T-helper 1 cell treated with Interleukin-12 subunit alpha and Interleukin-12 subunit beta and Interleukin-4 antibody, amounts not matched to agents 30 μg/mL and 1 μg/mL, for 36 hours (primary cell): Measurements from ENCODE around the gene MAP4K3.

Experiments
- H3K27ac Mint-ChIP-seq: one replicate; pipeline ENCODE4 v1.8.0; 2021; ENCODE audit warnings: mild to moderate bottlenecking, mixed read lengths
- H3K27me3 Mint-ChIP-seq: one replicate; pipeline ENCODE4 v1.8.0; 2021; ENCODE audit warnings: low read depth, mixed read lengths
- H3K36me3 Mint-ChIP-seq: one replicate; pipeline ENCODE4 v1.8.0; 2021; ENCODE audit warnings: low read depth, mixed read lengths
- H3K4me1 Mint-ChIP-seq: one replicate; pipeline ENCODE4 v1.8.0; 2021; ENCODE audit warnings: low read depth, mixed read lengths
- H3K4me3 Mint-ChIP-seq: one replicate; pipeline ENCODE4 v1.8.0; 2021; ENCODE audit warnings: mild to moderate bottlenecking, moderate library complexity, mixed read lengths
- H3K9me3 Mint-ChIP-seq: one replicate; pipeline ENCODE4 v1.8.0; 2021; ENCODE audit warnings: mixed read lengths

Gene MAP4K3

GRCh38 chr2:39300044-39300978, 136.8 kb downstream of the MAP4K3 start:
- Mint-ChIP-seq H3K4me3 (no peak overlapping the region), H3K9me3 (no peaks in the 10 kb centered on the region), H3K27ac (no peak overlapping the region), H3K36me3 (no peaks in the 10 kb centered on the region), H3K4me1 (no peaks in the 10 kb centered on the region), H3K27me3 (no peaks in the 10 kb centered on the region)

DNA sequence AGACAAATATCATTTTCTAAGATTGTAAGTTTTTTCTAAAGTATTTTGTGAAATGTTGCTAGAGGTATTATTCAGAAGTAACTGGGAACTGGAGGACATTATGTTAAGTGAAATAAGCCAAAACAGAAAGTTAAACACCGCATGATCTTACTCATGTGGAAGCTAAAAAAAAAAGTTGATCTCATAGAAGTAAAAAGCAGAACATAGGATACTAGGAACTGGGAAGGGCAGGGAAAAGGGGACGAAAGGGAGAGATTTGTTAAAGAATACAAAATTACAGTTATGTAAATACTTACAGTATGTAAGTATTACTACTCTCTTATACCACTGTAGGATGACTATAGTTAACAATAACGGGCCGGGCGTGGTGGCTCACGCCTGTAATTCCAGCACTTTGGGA, 146.7 kb downstream of the MAP4K3 start:
- no peaks in the 10 kb centered on the region for H3K27me3 Mint-ChIP-seq
- no peak overlapping the region for H3K27ac Mint-ChIP-seq
- H3K36me3 Mint-ChIP-seq, result peaks cover 5% of the 10 kb centered on the region

DNA sequence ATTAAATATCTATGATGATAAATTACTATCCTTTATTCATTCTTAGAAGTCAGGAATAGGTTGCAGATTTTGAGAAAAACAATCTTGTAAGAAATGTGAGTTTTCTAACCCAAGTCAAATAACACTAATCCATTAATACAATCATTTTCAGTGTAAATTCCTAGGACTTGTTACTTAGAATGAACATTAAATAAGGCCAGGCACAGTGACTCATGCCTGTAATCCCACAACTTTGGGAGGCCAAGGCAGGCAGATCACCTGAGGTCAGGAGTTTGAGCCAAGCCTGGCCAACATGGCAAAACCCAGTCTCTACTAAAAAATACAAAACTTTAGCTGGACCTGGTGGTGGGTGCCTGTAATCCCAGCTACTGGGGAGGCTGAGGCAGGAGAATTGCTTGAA, 147.5 kb downstream of the MAP4K3 start:
- no peak overlapping the region for H3K27ac Mint-ChIP-seq
- H3K27me3 Mint-ChIP-seq, result no peaks in the 10 kb centered on the region
- H3K36me3 Mint-ChIP-seq, result peaks cover 5% of the 10 kb centered on the region
- H3K4me1 Mint-ChIP-seq, result no peaks in the 10 kb centered on the region
- no peaks in the 10 kb centered on the region for H3K9me3 Mint-ChIP-seq
- H3K4me3 Mint-ChIP-seq, result no peak overlapping the region

More for the DNA sequence above, 146.7 kb downstream of the MAP4K3 start:
- Mint-ChIP-seq H3K9me3 (no peaks in the 10 kb centered on the region), H3K4me3 (no peak overlapping the region), H3K4me1 (no peaks in the 10 kb centered on the region)

DNA sequence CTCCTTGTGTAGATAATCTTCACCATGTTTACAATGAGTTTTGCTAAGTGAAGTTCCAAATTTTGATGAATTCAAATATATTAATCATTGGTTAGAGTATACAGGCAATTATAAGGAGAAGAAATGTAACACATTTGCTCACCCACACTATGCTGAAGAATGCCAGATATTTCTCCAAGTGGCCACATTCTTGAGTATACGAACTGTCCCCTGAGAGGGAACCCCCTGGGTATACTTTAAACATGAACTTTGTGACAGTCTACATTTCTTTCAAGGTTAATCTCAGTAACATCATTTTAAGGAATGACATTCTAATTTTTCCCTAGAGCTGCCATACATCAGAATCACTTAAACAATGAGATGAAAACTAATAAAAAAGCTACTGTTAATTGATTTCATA, 153.5 kb downstream of the MAP4K3 start:
- Mint-ChIP-seq H3K9me3 (no peaks in the 10 kb centered on the region), H3K27ac (no peak overlapping the region), H3K4me3 (no peak overlapping the region), H3K4me1 (no peaks in the 10 kb centered on the region), H3K27me3 (no peaks in the 10 kb centered on the region), H3K36me3 (peaks cover 2% of the 10 kb centered on the region)

GRCh38 chr2:39281391-39281790, 155.7 kb downstream of the MAP4K3 start:
- Mint-ChIP-seq H3K4me3 (no peak overlapping the region), H3K4me1 (no peaks in the 10 kb centered on the region), H3K27ac (no peak overlapping the region), H3K9me3 (no peaks in the 10 kb centered on the region), H3K36me3 (peaks cover 7% of the 10 kb centered on the region), H3K27me3 (no peaks in the 10 kb centered on the region)

DNA sequence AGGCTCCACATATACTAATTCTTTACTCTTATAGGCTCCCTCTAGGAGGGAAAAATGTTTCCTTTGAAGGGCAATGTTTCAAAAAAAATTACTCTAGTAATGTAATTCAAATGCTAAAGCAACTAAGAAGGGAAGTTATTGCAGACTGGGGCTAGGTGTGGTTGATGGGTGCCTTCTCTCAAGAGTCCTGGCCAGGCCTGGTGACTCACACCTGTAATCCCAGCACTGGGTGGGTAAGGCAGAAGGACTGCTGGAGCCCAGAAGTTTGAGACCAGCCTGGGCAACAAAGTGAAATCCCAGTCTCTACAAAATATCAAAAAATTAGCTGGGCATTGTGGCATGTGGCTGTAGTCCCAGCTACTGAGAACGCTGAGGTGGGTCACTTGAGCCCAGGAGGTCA, 162.1 kb downstream of the MAP4K3 start:
- no peak overlapping the region for H3K27ac Mint-ChIP-seq

DNA sequence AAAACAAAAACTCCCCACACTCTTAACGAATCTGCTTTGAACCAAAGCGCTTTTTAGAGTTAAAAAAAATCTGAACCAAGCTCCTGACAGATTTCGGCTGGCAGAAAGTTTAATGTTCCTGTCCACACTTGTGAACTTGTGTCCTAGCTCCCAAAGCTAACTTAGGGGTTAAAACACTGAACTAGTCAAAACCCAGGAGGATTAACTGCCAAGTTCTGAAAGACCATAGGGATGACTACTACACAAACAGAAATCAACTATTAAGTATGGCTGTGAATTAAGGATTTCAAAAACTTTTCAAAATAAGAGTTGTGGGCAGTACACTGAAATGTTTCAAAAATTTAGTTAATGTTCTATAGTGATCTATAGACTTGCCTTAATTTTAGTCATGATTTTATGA, 167.1 kb downstream of the MAP4K3 start:
- H3K27me3 Mint-ChIP-seq, result no peaks in the 10 kb centered on the region
- no peak overlapping the region for H3K4me3 Mint-ChIP-seq
- no peak overlapping the region for H3K27ac Mint-ChIP-seq
- H3K36me3 Mint-ChIP-seq, result no peaks in the 10 kb centered on the region
- no peaks in the 10 kb centered on the region for H3K9me3 Mint-ChIP-seq
- H3K4me1 Mint-ChIP-seq, result peaks cover 11% of the 10 kb centered on the region

More for the DNA sequence above, 162.1 kb downstream of the MAP4K3 start:
- Mint-ChIP-seq H3K27me3 (no peaks in the 10 kb centered on the region), H3K9me3 (no peaks in the 10 kb centered on the region), H3K4me3 (no peak overlapping the region), H3K36me3 (peaks cover 5% of the 10 kb centered on the region), H3K4me1 (no peaks in the 10 kb centered on the region)

- no peak overlapping the region for H3K27ac Mint-ChIP-seq
- no peak overlapping the region for H3K4me3 Mint-ChIP-seq
- H3K4me1 Mint-ChIP-seq, result peaks cover 17% of the 10 kb centered on the region
These were observed 170.1 kb downstream of the MAP4K3 start for GRCh38 chr2:39266916-39267434.

GRCh38 chr2:39266139-39266805, 170.8 kb downstream of the MAP4K3 start:
- H3K27ac Mint-ChIP-seq, result peak overlapping the region; percentile 0
- no peak overlapping the region for H3K4me3 Mint-ChIP-seq
- H3K4me1 Mint-ChIP-seq, result peaks cover 17% of the 10 kb centered on the region
- no peaks in the 10 kb centered on the region for H3K9me3 Mint-ChIP-seq
- H3K36me3 Mint-ChIP-seq, result peaks cover 3% of the 10 kb centered on the region
- no peaks in the 10 kb centered on the region for H3K27me3 Mint-ChIP-seq

More at GRCh38 chr2:39266916-39267434, 170.1 kb downstream of the MAP4K3 start:
- no peaks in the 10 kb centered on the region for H3K9me3 Mint-ChIP-seq
- H3K27me3 Mint-ChIP-seq, result no peaks in the 10 kb centered on the region
- peaks cover 3% of the 10 kb centered on the region for H3K36me3 Mint-ChIP-seq

GRCh38 chr2:39265315-39265714, 171.8 kb downstream of the MAP4K3 start:
- Mint-ChIP-seq H3K36me3 (peaks cover 3% of the 10 kb centered on the region), H3K27me3 (no peaks in the 10 kb centered on the region), H3K27ac (no peak overlapping the region), H3K9me3 (no peaks in the 10 kb centered on the region), H3K4me3 (no peak overlapping the region), H3K4me1 (peaks cover 17% of the 10 kb centered on the region)

DNA sequence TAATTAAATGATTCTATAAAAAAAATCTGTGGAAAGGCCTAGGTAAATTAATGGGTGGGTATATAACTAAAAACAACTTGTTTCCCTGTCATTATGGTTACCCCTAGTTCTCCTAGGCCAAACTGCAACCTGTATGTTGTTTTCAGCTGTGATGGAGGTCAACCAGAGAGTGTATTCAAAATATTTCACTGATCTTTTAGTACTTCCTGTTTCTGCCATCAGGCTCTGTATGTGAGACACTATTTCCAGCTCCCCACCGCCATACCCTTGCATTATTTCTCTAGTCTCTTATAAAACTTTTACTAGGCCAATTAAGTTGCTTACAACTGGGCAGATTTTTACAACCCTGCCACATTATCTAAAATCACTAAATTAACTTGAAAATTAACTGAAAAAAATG, 172.4 kb downstream of the MAP4K3 start:
- no peaks in the 10 kb centered on the region for H3K27me3 Mint-ChIP-seq
- H3K36me3 Mint-ChIP-seq, result peaks cover 3% of the 10 kb centered on the region
- H3K9me3 Mint-ChIP-seq, result no peaks in the 10 kb centered on the region
- peaks cover 17% of the 10 kb centered on the region for H3K4me1 Mint-ChIP-seq
- no peak overlapping the region for H3K4me3 Mint-ChIP-seq
- no peak overlapping the region for H3K27ac Mint-ChIP-seq

DNA sequence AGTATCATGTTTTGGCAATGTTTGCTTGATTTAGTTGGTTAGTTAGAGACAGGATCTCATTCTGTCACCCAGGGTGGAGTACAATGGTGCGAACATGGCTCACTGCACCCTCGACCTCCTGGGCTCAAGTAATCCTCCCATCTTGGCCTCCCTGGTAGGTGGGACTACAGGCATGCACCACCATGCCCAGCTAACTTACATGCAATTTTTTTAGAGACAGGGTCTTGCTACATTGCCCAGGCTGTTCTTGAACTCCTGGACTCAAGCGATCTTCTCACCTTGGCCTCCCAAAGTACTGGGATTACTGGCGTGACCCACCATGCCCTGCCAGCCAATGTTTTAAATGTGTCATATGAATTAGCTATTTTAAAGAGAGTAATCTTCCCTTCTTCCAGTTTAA, 177.0 kb downstream of the MAP4K3 start:
- H3K27ac Mint-ChIP-seq, result no peak overlapping the region

DNA sequence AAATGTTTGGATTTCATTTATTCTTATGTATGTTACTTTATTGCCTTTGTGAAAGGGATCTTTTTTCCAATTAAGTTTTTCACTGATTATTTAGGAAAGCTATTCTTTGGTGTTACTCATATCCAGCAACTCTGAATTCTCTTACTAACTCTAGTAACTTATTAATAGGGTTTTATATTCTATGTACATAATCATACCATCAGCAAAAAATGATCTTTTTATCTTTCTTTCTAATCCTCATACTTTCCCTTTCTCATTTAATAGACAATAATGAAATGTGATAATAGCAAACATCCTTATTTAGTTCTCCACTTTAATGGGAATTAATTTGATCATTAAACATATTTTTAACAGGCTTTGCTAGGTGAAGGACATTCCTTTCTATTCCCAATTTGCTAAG, 181.0 kb downstream of the MAP4K3 start:
- no peaks in the 10 kb centered on the region for H3K27me3 Mint-ChIP-seq
- H3K36me3 Mint-ChIP-seq, result peaks cover 15% of the 10 kb centered on the region
- no peaks in the 10 kb centered on the region for H3K4me1 Mint-ChIP-seq
- no peak overlapping the region for H3K4me3 Mint-ChIP-seq
- peaks cover 4% of the 10 kb centered on the region for H3K9me3 Mint-ChIP-seq
- no peak overlapping the region for H3K27ac Mint-ChIP-seq

More for the DNA sequence above, 177.0 kb downstream of the MAP4K3 start:
- peaks cover 8% of the 10 kb centered on the region for H3K36me3 Mint-ChIP-seq
- H3K4me3 Mint-ChIP-seq, result no peak overlapping the region
- H3K9me3 Mint-ChIP-seq, result no peaks in the 10 kb centered on the region
- H3K4me1 Mint-ChIP-seq, result peaks cover 7% of the 10 kb centered on the region
- no peaks in the 10 kb centered on the region for H3K27me3 Mint-ChIP-seq

DNA sequence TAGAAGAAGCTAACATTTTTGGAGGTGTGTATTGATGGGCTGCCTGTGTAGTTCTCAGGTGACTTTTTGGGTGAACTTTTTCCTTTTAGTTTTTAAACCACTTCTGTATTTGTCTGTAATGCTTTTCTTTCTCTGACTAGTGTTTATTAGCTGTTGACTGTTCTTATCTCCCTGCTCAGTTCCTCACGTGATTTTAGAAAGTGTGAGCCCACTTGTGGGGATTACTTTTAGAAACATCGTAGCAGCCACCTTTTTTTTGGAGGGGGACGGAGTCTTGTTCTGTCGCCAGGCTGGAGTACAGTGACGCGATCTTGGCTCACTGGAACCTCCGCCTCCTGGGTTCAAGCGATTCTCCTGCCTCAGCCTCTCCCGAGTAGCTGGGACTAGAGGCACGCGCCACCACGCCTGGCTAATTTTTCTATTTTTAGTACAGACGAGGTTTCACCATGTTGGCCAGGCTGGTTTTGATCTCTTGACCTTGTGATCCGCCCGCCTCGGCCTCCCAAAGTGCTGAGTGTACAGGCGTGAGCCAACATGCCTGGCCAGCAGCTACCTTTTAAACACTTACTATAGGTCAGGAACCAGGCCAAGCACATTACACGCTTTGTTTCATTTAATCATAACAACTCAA, 184.1 kb downstream of the MAP4K3 start:
- Mint-ChIP-seq H3K36me3 (peaks cover 17% of the 10 kb centered on the region), H3K27ac (no peak overlapping the region), H3K4me3 (no peak overlapping the region), H3K9me3 (peaks cover 4% of the 10 kb centered on the region), H3K4me1 (peaks cover 2% of the 10 kb centered on the region), H3K27me3 (no peaks in the 10 kb centered on the region)
